Neural cell (in vitro differentiated cells): ENCODE data around the gene STPG3. TPM values are rescaled to one million over a fixed set of nuclear protein-coding genes. Genes with fewer than 3 reads are reported as not detected.

Source experiments
- H2AFZ ChIP-seq: fragments of 200-600, 300-800 bp; sonication (generic), shearing (Covaris generic); 2 replicates; pipeline ENCODE4 v1.6.0; 2014; ENCODE audit warnings: low read depth, mild to moderate bottlenecking, antibody characterized with exemption, low read length, moderate library complexity
- H3F3A ChIP-seq: fragments of 200-600 bp; shearing (Covaris generic); 2 replicates; pipeline ENCODE4 v1.6.1; 2016; ENCODE audit warnings: mild to moderate bottlenecking, moderate library complexity, mixed read lengths, antibody characterized with exemption, low read length; ENCODE audit not compliant: insufficient read depth, poor library complexity, severe bottlenecking
- H3K27ac ChIP-seq: fragments of 200-600, 300-800 bp; sonication (generic), shearing (Covaris generic); 2 replicates; pipeline ENCODE4 v1.5.1; 2014; ENCODE audit warnings: mild to moderate bottlenecking, low read length, moderate library complexity
- H3K27me3 ChIP-seq: fragments of 300-800, 200-600 bp; sonication (generic), shearing (Covaris generic); 2 replicates; pipeline ENCODE4 v1.6.0; 2014; ENCODE audit warnings: mild to moderate bottlenecking, low read depth, low read length, moderate library complexity; ENCODE audit not compliant: insufficient read depth
- H3K36me3 ChIP-seq: fragments of 300-800, 200-600 bp; sonication (generic), shearing (Covaris generic); 2 replicates; pipeline ENCODE4 v1.5.1; 2014; ENCODE audit warnings: mild to moderate bottlenecking, antibody characterized with exemption, low read length, moderate library complexity; ENCODE audit not compliant: insufficient read depth
- H3K4me2 ChIP-seq: fragments of 300-800, 200-600 bp; sonication (generic), shearing (Covaris generic); 2 replicates; pipeline ENCODE4 v1.6.0; 2014; ENCODE audit warnings: mild to moderate bottlenecking, low read length
- H3K4me3 ChIP-seq: fragments of 300-800, 200-600 bp; sonication (generic), shearing (Covaris generic); 2 replicates; pipeline ENCODE4 v1.5.1; 2014; ENCODE audit warnings: mild to moderate bottlenecking, low read length, moderate library complexity
- H3K79me2 ChIP-seq: fragments of 200-600 bp; shearing (Covaris generic); replicated peaks from 2 replicates; pipeline ENCODE4 v1.6.0; 2014; ENCODE audit warnings: mild to moderate bottlenecking, low read length, moderate library complexity; ENCODE audit not compliant: insufficient read depth
- H3K9ac ChIP-seq: fragments of 300-800, 200-600 bp; sonication (generic), shearing (Covaris generic); 2 replicates; pipeline ENCODE4 v1.6.1; 2016; ENCODE audit warnings: mild to moderate bottlenecking, low read length, mixed read lengths
- H3K9me2 ChIP-seq: fragments of 200-600 bp; shearing (Covaris generic); 2 replicates; pipeline ENCODE4 v1.6.1; 2016; ENCODE audit warnings: mild to moderate bottlenecking, low read length, mixed read lengths; ENCODE audit not compliant: insufficient read depth
- H3K9me3 ChIP-seq: fragments of 200-600, 300-800 bp; sonication (generic), shearing (Covaris generic); 2 replicates; pipeline ENCODE4 v1.6.1; 2016; ENCODE audit warnings: mild to moderate bottlenecking, mixed run types, low read length, moderate library complexity, mixed read lengths
- H4K20me1 ChIP-seq: fragments of 200-600 bp; shearing (Covaris generic); 2 replicates; pipeline ENCODE4 v1.6.1; 2016; ENCODE audit warnings: mild to moderate bottlenecking, mixed run types; ENCODE audit not compliant: insufficient read depth
- EP300 ChIP-seq: fragments of 450-650 bp; conservative IDR thresholded peaks from 2 replicates; pipeline ENCODE4 v1.6.1; 2014; ENCODE audit warnings: antibody characterized with exemption, mild to moderate bottlenecking, moderate library complexity; ENCODE audit not compliant: poor library complexity, severe bottlenecking
- EZH2 ChIP-seq: fragments of 200-600, 300-800 bp; shearing (Covaris generic), sonication (generic); IDR thresholded peaks from 2 replicates; pipeline ENCODE4 v1.6.1; 2014; ENCODE audit warnings: antibody characterized with exemption, low read length, borderline replicate concordance, mild to moderate bottlenecking; ENCODE audit not compliant: insufficient read depth, poor library complexity, severe bottlenecking
- MXI1 ChIP-seq: fragments of 450-650 bp; conservative IDR thresholded peaks from 2 replicates; pipeline ENCODE4 v1.6.1; 2014; ENCODE audit warnings: antibody characterized with exemption, mild to moderate bottlenecking; ENCODE audit not compliant: poor library complexity, severe bottlenecking
- POLR2AphosphoS5 ChIP-seq: IDR thresholded peaks from 2 replicates; pipeline ENCODE4 v1.6.1; 2012
- RAD21 ChIP-seq: fragments of 450-650 bp; conservative IDR thresholded peaks from 2 replicates; pipeline ENCODE4 v1.6.1; 2014; ENCODE audit warnings: antibody characterized with exemption, mild to moderate bottlenecking, moderate library complexity
- SMC3 ChIP-seq: fragments of 450-650 bp; conservative IDR thresholded peaks from 2 replicates; pipeline ENCODE4 v1.6.1; 2014; ENCODE audit warnings: antibody characterized with exemption, mild to moderate bottlenecking, moderate library complexity; ENCODE audit not compliant: poor library complexity
- TAF1 ChIP-seq: IDR thresholded peaks from 2 replicates; pipeline ENCODE4 v1.6.1; 2012; ENCODE audit warnings: low read depth
- polyA plus RNA-seq: library from polyadenylated mRNA; depleted of rRNA; stranded (reverse); fragments of >200 nt; gene quantifications from 2 replicates; pipeline ENCODE4 v1.2.3, GENCODE V29; 2014
- TF ChIP-seq, protein P1 (sequence below): IDR thresholded peaks from 2 replicates; pipeline ENCODE4 v1.6.1; 2012; ENCODE audit warnings: borderline replicate concordance
- TF ChIP-seq, protein P2 (sequence below): fragments of 450-650 bp; IDR thresholded peaks from 2 replicates; pipeline ENCODE4 v1.5.1; 2014; ENCODE audit warnings: antibody characterized with exemption, mild to moderate bottlenecking, moderate library complexity; ENCODE audit not compliant: poor library complexity, severe bottlenecking

STPG3 gene
- polyA plus RNA-seq, 1 donor from 2014 or later, result not detected

DNA sequence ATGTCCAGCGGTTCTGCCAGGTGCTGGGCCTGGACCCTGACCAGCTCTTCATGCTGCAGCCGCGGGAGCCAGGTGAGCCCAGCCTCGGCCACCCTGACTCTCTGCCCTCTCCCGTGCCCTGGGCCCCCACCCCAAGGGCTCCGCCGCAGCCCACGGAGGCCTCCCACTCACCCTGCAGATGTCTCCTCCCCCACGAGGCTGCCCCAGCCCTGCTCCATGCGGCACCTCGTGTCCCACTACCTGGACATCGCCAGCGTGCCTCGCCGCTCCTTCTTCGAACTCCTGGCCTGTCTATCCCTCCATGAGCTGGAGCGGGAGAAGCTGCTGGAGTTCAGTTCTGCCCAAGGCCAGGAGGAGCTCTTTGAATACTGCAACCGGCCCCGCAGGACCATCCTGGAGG, 36.5 kb upstream of the STPG3 start:
- no peak overlapping the region for H2AFZ ChIP-seq
- no peaks in the 10 kb centered on the region for H3K9me3 ChIP-seq
- H3K79me2 ChIP-seq, result no peaks in the 10 kb centered on the region
- H3K36me3 ChIP-seq, result no peaks in the 10 kb centered on the region
- no peaks in the 10 kb centered on the region for H3F3A ChIP-seq
- H3K9me2 ChIP-seq, result no peaks in the 10 kb centered on the region
- H3K9ac ChIP-seq, result no peak overlapping the region
- no peaks in the 10 kb centered on the region for H4K20me1 ChIP-seq
- no peak overlapping the region for H3K4me2 ChIP-seq
- no peaks in the 10 kb centered on the region for H3K27me3 ChIP-seq
- no peak overlapping the region for H3K27ac ChIP-seq
- H3K4me3 ChIP-seq, result no peak overlapping the region
- TF ChIP-seq POLR2AphosphoS5, result no peak

DNA sequence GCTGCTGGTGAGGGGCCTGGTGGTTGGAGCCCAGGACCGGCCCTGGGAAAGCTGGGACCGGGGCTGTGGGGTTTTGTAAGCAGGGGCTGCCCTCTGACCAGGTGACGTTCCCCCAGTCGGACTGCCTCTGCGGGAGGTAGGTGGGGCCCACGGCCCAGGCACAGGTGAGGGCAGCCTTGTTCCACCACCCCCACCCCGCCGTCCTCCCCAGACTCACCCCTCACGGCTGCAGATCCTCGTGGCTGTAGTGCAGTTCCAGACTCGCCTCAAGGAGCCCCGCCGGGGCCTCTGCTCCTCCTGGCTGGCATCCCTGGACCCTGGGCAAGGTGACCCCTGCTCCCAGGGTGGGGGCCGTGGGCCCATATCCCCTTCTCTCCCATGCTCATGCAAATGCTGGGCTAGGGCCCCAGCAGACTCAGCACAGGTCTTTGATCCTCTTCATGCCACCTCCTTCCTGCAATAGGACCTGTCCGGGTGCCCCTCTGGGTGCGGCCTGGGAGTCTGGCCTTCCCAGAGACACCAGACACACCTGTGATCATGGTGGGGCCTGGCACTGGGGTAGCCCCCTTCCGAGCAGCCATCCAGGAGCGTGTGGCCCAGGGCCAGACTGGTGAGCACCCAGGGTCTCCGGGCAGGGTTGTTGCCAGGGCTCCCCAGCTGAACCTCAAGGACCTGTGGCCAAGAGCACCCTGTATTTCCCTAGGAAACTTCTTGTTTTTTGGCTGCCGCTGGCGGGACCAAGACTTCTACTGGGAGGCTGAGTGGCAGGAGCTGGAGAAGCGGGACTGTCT, 35.7 kb upstream of the STPG3 start:
- H3K36me3 ChIP-seq, result no peaks in the 10 kb centered on the region
- H3K9me3 ChIP-seq, result no peaks in the 10 kb centered on the region
- no peaks in the 10 kb centered on the region for H3K79me2 ChIP-seq
- H3K9ac ChIP-seq, result no peak overlapping the region
- no peak overlapping the region for H3K4me3 ChIP-seq
- H4K20me1 ChIP-seq, result no peaks in the 10 kb centered on the region
- no peaks in the 10 kb centered on the region for H3F3A ChIP-seq
- H3K9me2 ChIP-seq, result no peaks in the 10 kb centered on the region
- no peaks in the 10 kb centered on the region for H3K27me3 ChIP-seq
- no peak for TF ChIP-seq RAD21
- TF ChIP-seq, protein P1, sequence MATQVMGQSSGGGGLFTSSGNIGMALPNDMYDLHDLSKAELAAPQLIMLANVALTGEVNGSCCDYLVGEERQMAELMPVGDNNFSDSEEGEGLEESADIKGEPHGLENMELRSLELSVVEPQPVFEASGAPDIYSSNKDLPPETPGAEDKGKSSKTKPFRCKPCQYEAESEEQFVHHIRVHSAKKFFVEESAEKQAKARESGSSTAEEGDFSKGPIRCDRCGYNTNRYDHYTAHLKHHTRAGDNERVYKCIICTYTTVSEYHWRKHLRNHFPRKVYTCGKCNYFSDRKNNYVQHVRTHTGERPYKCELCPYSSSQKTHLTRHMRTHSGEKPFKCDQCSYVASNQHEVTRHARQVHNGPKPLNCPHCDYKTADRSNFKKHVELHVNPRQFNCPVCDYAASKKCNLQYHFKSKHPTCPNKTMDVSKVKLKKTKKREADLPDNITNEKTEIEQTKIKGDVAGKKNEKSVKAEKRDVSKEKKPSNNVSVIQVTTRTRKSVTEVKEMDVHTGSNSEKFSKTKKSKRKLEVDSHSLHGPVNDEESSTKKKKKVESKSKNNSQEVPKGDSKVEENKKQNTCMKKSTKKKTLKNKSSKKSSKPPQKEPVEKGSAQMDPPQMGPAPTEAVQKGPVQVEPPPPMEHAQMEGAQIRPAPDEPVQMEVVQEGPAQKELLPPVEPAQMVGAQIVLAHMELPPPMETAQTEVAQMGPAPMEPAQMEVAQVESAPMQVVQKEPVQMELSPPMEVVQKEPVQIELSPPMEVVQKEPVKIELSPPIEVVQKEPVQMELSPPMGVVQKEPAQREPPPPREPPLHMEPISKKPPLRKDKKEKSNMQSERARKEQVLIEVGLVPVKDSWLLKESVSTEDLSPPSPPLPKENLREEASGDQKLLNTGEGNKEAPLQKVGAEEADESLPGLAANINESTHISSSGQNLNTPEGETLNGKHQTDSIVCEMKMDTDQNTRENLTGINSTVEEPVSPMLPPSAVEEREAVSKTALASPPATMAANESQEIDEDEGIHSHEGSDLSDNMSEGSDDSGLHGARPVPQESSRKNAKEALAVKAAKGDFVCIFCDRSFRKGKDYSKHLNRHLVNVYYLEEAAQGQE, result no peak
- TF ChIP-seq TAF1, result no peak
- TF ChIP-seq MXI1, result no peak
- TF ChIP-seq EP300, result no peak
- TF ChIP-seq, protein P2, sequence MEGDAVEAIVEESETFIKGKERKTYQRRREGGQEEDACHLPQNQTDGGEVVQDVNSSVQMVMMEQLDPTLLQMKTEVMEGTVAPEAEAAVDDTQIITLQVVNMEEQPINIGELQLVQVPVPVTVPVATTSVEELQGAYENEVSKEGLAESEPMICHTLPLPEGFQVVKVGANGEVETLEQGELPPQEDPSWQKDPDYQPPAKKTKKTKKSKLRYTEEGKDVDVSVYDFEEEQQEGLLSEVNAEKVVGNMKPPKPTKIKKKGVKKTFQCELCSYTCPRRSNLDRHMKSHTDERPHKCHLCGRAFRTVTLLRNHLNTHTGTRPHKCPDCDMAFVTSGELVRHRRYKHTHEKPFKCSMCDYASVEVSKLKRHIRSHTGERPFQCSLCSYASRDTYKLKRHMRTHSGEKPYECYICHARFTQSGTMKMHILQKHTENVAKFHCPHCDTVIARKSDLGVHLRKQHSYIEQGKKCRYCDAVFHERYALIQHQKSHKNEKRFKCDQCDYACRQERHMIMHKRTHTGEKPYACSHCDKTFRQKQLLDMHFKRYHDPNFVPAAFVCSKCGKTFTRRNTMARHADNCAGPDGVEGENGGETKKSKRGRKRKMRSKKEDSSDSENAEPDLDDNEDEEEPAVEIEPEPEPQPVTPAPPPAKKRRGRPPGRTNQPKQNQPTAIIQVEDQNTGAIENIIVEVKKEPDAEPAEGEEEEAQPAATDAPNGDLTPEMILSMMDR, result no peak
- TF ChIP-seq POLR2AphosphoS5, result no peak
- TF ChIP-seq SMC3, result no peak
- TF ChIP-seq EZH2, result no peak
- H2AFZ ChIP-seq, result no peak overlapping the region
- H3K4me2 ChIP-seq, result no peak overlapping the region
- no peak overlapping the region for H3K27ac ChIP-seq
